NB4 (cell line): ENCODE data around the gene NEU1.

Experiments
- MYC ChIP-seq: IDR thresholded peaks from 2 replicates; pipeline ENCODE4 v1.6.1; 2011; ENCODE audit warnings: low read depth, low read length
- POLR2A ChIP-seq: IDR thresholded peaks from 2 replicates; pipeline ENCODE4 v1.6.1; 2011; ENCODE audit warnings: mild to moderate bottlenecking; ENCODE audit not compliant: insufficient read length; ENCODE audit errors: extremely low read depth
- TF ChIP-seq, protein P1 (sequence below): IDR thresholded peaks from one replicate; pipeline ENCODE4 v1.5.1; 2012; ENCODE audit warnings: low read depth, low read length
- TF ChIP-seq, protein P2 (sequence below): IDR thresholded peaks from 2 replicates; pipeline ENCODE4 v1.6.1; 2011; ENCODE audit warnings: low read depth, low read length

DNA sequence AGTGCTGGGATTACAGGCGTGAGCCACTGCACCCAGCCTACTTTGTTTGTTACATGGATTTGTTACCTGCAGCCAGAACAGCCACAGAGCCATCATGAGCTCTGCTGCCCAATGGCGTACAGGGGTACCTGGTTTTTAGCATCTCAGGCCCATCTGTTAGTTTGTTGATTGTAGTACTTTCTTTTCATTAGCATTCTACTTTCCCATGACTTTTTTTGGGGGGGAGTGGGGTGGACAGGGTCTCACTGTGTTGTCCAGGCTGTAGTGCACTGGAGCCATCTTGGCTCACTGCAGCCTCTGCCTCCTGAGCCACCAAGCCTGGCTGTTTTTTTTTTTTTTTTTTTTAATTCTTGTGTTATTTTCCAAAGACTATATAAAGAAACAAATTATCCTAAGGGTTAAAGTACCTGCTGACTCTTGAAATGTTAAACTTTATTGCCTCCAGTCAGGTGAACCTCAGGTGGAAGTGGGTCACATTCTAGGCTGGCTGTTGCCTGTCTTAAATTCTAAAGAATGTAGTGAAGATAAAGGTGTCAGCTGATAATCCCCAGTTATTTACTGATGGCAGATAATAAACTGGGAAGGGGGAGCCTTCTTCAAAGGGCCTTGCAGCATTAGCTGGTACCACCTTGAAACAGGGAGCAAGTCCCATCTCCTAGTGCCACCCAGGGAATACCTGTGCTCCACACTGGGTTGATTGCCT, 15.2 kb downstream of the NEU1 start:
- TF ChIP-seq, protein P1, sequence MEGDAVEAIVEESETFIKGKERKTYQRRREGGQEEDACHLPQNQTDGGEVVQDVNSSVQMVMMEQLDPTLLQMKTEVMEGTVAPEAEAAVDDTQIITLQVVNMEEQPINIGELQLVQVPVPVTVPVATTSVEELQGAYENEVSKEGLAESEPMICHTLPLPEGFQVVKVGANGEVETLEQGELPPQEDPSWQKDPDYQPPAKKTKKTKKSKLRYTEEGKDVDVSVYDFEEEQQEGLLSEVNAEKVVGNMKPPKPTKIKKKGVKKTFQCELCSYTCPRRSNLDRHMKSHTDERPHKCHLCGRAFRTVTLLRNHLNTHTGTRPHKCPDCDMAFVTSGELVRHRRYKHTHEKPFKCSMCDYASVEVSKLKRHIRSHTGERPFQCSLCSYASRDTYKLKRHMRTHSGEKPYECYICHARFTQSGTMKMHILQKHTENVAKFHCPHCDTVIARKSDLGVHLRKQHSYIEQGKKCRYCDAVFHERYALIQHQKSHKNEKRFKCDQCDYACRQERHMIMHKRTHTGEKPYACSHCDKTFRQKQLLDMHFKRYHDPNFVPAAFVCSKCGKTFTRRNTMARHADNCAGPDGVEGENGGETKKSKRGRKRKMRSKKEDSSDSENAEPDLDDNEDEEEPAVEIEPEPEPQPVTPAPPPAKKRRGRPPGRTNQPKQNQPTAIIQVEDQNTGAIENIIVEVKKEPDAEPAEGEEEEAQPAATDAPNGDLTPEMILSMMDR, result no peak
- TF ChIP-seq, protein P2, sequence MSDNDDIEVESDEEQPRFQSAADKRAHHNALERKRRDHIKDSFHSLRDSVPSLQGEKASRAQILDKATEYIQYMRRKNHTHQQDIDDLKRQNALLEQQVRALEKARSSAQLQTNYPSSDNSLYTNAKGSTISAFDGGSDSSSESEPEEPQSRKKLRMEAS, result no peak
- TF ChIP-seq POLR2A (no peak), MYC (no peak)
